Parathyroid adenoma (tissue), 2 donors: ENCODE measurements around the gene PHKB.

Experiments
- H2AFZ ChIP-seq: fragments of 300-600 bp; sonication (generic); one replicate; pipeline ENCODE4 v1.7.0; 2017; ENCODE audit warnings: antibody characterized with exemption, mild to moderate bottlenecking
- H3K27ac ChIP-seq: fragments of 300-600 bp; sonication (generic); one replicate; pipeline ENCODE4 v1.7.0; 2017
- H3K27me3 ChIP-seq: fragments of 300-600 bp; sonication (generic); one replicate; pipeline ENCODE4 v1.7.0; 2017; ENCODE audit warnings: low read length; ENCODE audit not compliant: control insufficient read depth, insufficient read depth
- H3K36me3 ChIP-seq: fragments of 300-600 bp; sonication (generic); one replicate; pipeline ENCODE4 v1.7.0; 2017; ENCODE audit warnings: low read length; ENCODE audit not compliant: control insufficient read depth, insufficient read depth
- H3K4me1 ChIP-seq: fragments of 300-600 bp; sonication (generic); one replicate; pipeline ENCODE4 v1.7.0; 2017; ENCODE audit warnings: control low read depth
- H3K4me2 ChIP-seq: fragments of 300-600 bp; sonication (generic); one replicate; pipeline ENCODE4 v1.7.0; 2017; ENCODE audit warnings: low read length
- H3K4me3 ChIP-seq: fragments of 300-600 bp; sonication (generic); one replicate; pipeline ENCODE4 v1.7.0; 2017; ENCODE audit warnings: low read depth, low read length
- H3K79me2 ChIP-seq: fragments of 300-600 bp; sonication (generic); one replicate; pipeline ENCODE4 v1.7.0; 2017; ENCODE audit warnings: control low read depth
- H3K9ac ChIP-seq: fragments of 300-600 bp; sonication (generic); one replicate; pipeline ENCODE4 v1.7.0; 2017; ENCODE audit warnings: mild to moderate bottlenecking
- H3K9me3 ChIP-seq: fragments of 300-600 bp; sonication (generic); one replicate; pipeline ENCODE4 v1.7.0; 2017; ENCODE audit warnings: low read length; ENCODE audit not compliant: control insufficient read depth
- CTCF ChIP-seq: fragments of 300-600 bp; sonication (generic); IDR thresholded peaks from one replicate; pipeline ENCODE4 v1.7.0; 2017; ENCODE audit warnings: antibody characterized with exemption, mild to moderate bottlenecking
- donor health status: primary hyperparathyroidism.

The PHKB gene

GRCh38 chr16:47716571-47716970 is 255.4 kb downstream of the PHKB start:
- H2AFZ ChIP-seq, result no peak overlapping the region
- H3K4me1 ChIP-seq, result no peaks in the 10 kb centered on the region
- no peak for TF ChIP-seq CTCF
- H3K36me3 ChIP-seq, result no peaks in the 10 kb centered on the region
- H3K4me3 ChIP-seq, result no peak overlapping the region
- no peak overlapping the region for H3K27ac ChIP-seq
- H3K27me3 ChIP-seq, result no peaks in the 10 kb centered on the region
- H3K9me3 ChIP-seq, result no peaks in the 10 kb centered on the region
- no peak overlapping the region for H3K9ac ChIP-seq
- H3K79me2 ChIP-seq, result no peaks in the 10 kb centered on the region
- H3K4me2 ChIP-seq, result no peak overlapping the region

GRCh38 chr16:47719713-47720112 is 258.6 kb downstream of the PHKB start:
- Histone ChIP-seq H3K27me3 (no peaks in the 10 kb centered on the region), H3K79me2 (no peaks in the 10 kb centered on the region), H3K27ac (no peak overlapping the region), H3K36me3 (no peaks in the 10 kb centered on the region), H2AFZ (no peak overlapping the region), H3K4me3 (no peak overlapping the region), H3K4me1 (no peaks in the 10 kb centered on the region), H3K9me3 (no peaks in the 10 kb centered on the region), H3K4me2 (no peak overlapping the region), H3K9ac (no peak overlapping the region)
- no peak for TF ChIP-seq CTCF

GRCh38 chr16:47721006-47721637 is 260.0 kb downstream of the PHKB start:
- no peaks in the 10 kb centered on the region for H3K79me2 ChIP-seq
- H3K9ac ChIP-seq, result no peak overlapping the region
- H3K4me1 ChIP-seq, result no peaks in the 10 kb centered on the region
- H2AFZ ChIP-seq, result no peak overlapping the region
- H3K4me3 ChIP-seq, result no peak overlapping the region
- no peaks in the 10 kb centered on the region for H3K36me3 ChIP-seq
- H3K27ac ChIP-seq, result no peak overlapping the region
- no peak overlapping the region for H3K4me2 ChIP-seq
- H3K9me3 ChIP-seq, result no peaks in the 10 kb centered on the region
- H3K27me3 ChIP-seq, result no peaks in the 10 kb centered on the region
- TF ChIP-seq CTCF, result no peak

- no peak overlapping the region for H2AFZ ChIP-seq
Measured at GRCh38 chr16:47722046-47722445, 260.9 kb downstream of the PHKB start.

More at GRCh38 chr16:47722046-47722445, 260.9 kb downstream of the PHKB start:
- Histone ChIP-seq H3K79me2 (no peaks in the 10 kb centered on the region), H3K36me3 (no peaks in the 10 kb centered on the region), H3K27ac (no peak overlapping the region), H3K27me3 (no peaks in the 10 kb centered on the region), H3K9ac (no peak overlapping the region), H3K9me3 (no peaks in the 10 kb centered on the region), H3K4me3 (no peak overlapping the region), H3K4me1 (no peaks in the 10 kb centered on the region), H3K4me2 (no peak overlapping the region)
- no peak for TF ChIP-seq CTCF
